H1 (cell line): ENCODE results near the gene CDKN2B-AS1. TPM values are rescaled to one million over a fixed set of nuclear protein-coding genes. Genes with fewer than 3 reads are reported as not detected.

Source experiments
- CEBPB ChIP-seq: IDR thresholded peaks from 2 replicates; pipeline ENCODE4 v1.6.1; 2012; ENCODE audit warnings: low read depth, low read length
- CTBP2 ChIP-seq: IDR thresholded peaks from 2 replicates; pipeline ENCODE4 v1.7.0; 2011; ENCODE audit warnings: borderline replicate concordance, mild to moderate bottlenecking, moderate library complexity, mixed read lengths, low read length; ENCODE audit not compliant: insufficient read depth, insufficient read length
- GTF2F1 ChIP-seq: IDR thresholded peaks from 2 replicates; pipeline ENCODE4 v1.6.1; 2012; ENCODE audit warnings: low read depth, low read length, improper control_type of control experiment, borderline replicate concordance
- POU5F1 ChIP-seq: IDR thresholded peaks from 2 replicates; pipeline ENCODE4 v1.6.1; 2011; ENCODE audit warnings: low read depth, mild to moderate bottlenecking, low read length, moderate library complexity
- RNF2 ChIP-seq: fragments of 200-900, 300-1000 bp; sonication (generic); IDR thresholded peaks from 2 replicates; pipeline ENCODE4 v1.7.1; 2016; ENCODE audit warnings: borderline replicate concordance, low read depth, mild to moderate bottlenecking, antibody characterized with exemption, low read length; ENCODE audit not compliant: poor library complexity, severe bottlenecking; ENCODE audit errors: missing control alignments
- polyA plus RNA-seq, 7 experiments: library from polyadenylated mRNA; depleted of rRNA in 3 of 7; stranded (reverse) in 5 of 7; unstranded in 2 of 7; fragments of >200 nt in 5 of 7; fragments of 200-250 nt in 2 of 7; gene quantifications; 1 replicate in 5 of 7; 2 replicates in 1 of 7; 4 replicates in 1 of 7; pipeline versions ENCODE4 v1.2.1 to v1.2.3, GENCODE V29; 2011 to 2013; ENCODE audit warnings: missing spikeins in 2 of 7, mixed read lengths in 2 of 7
- total RNA-seq: library from RNA; stranded (reverse); fragmentation: NEBNext Ultra II Directional; extraction: Animal tissue kit (Norgen Biotek cat#: 25700); gene quantifications from 2 replicates; pipeline ENCODE4 v1.2.1, GENCODE V29; 2021

The CDKN2B-AS1 gene
- total and polyA plus RNA-seq, 2 of the 8 experiments (the other 6 are each of a cell fraction or from before 2014, with no cell fraction given): not detected

DNA sequence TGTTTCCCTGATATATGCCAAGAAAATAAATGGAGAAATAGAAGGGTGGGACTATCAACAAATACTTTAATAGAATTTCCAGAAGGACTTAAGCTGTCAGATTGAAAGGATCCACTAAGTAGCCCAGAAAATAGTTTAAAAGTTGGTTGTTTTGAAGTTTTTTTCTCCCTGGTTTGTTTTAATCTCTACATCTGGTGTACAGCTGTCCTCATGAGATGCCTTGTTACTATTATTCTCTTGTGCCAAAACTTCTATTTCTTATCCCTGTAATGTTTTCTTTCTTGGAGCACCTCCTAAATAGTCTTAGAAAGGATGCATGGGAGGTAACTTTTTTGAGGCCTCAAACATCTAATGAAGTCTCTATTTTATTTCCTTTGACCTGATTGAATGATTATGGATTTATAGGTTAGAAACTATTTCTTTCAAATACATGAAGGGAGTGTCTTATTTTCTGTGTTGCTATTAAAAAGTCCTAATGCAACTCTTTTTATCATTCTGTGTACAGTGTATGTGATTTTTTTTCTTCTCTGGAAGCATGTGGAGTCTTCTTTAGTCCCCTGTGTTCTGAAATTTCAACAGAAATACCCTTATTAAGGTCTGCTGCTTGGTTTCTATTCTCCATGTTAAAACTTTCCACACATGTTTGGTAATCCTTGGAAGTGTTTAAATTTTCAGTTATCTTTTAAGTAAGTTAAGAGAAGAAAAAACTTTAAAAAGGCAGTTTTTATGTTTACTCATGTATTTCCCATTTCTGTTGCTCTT is 154.5 kb downstream of the CDKN2B-AS1 start (continued):
- TF ChIP-seq CEBPB: no peak
- no peak for TF ChIP-seq CTBP2
- no peak for TF ChIP-seq RNF2
- TF ChIP-seq POU5F1: no peak
- no peak for TF ChIP-seq GTF2F1
- TF ChIP-seq, all 59 proteins: peak for 0
